Hepatocyte (in vitro differentiated cells): ENCODE measurements around the gene LDLRAD4. TPM values are rescaled to one million over a fixed set of nuclear protein-coding genes. Genes with fewer than 3 reads are reported as not detected.

Experiments used
- DNase-seq: peaks from one replicate; pipeline ENCODE4 v3.0.0-alpha.2; 2016; ENCODE audit warnings: low spot score
- H2AFZ ChIP-seq: fragments of 200-600 bp; sonication (generic); 2 replicates; pipeline ENCODE4 v1.6.0; 2016; ENCODE audit warnings: antibody characterized with exemption, mild to moderate bottlenecking
- H3K27ac ChIP-seq: fragments of 200-600 bp; sonication (generic); 2 replicates; pipeline ENCODE4 v1.5.1; 2016; ENCODE audit warnings: mild to moderate bottlenecking
- H3K27me3 ChIP-seq: fragments of 200-600 bp; sonication (generic); 2 replicates; pipeline ENCODE4 v1.6.1; 2016
- H3K36me3 ChIP-seq: fragments of 200-600 bp; sonication (generic); replicated peaks from 2 replicates; pipeline ENCODE4 v1.5.1; 2016; ENCODE audit warnings: low read depth; ENCODE audit not compliant: insufficient read depth
- H3K4me1 ChIP-seq: fragments of 200-600 bp; sonication (generic); 2 replicates; pipeline ENCODE4 v1.5.1; 2016; ENCODE audit warnings: mild to moderate bottlenecking, moderate library complexity; ENCODE audit not compliant: insufficient read depth
- H3K4me2 ChIP-seq: fragments of 200-600 bp; sonication (generic); 2 replicates; pipeline ENCODE4 v1.6.0; 2016
- H3K4me3 ChIP-seq: fragments of 200-600 bp; sonication (generic); 2 replicates; pipeline ENCODE4 v1.5.1; 2016; ENCODE audit warnings: mild to moderate bottlenecking
- H3K79me2 ChIP-seq: fragments of 200-600 bp; sonication (generic); 2 replicates; pipeline ENCODE4 v1.6.0; 2017; ENCODE audit warnings: mild to moderate bottlenecking
- H3K9me2 ChIP-seq: fragments of 200-600 bp; sonication (generic); replicated peaks from 2 replicates; pipeline ENCODE4 v1.6.0; 2017; ENCODE audit warnings: mild to moderate bottlenecking; ENCODE audit not compliant: insufficient read depth
- H3K9me3 ChIP-seq: fragments of 200-600 bp; sonication (generic); 2 replicates; pipeline ENCODE4 v1.5.1; 2016; ENCODE audit warnings: low read depth, mild to moderate bottlenecking
- H4K20me1 ChIP-seq: fragments of 200-600 bp; sonication (generic); 2 replicates; pipeline ENCODE4 v1.6.0; 2016; ENCODE audit warnings: mild to moderate bottlenecking; ENCODE audit not compliant: insufficient read depth, poor library complexity, severe bottlenecking
- EZH2 ChIP-seq: fragments of 200-600 bp; sonication (generic); IDR thresholded peaks from 2 replicates; pipeline ENCODE4 v1.6.1; 2016; ENCODE audit warnings: antibody characterized with exemption, mild to moderate bottlenecking, borderline replicate concordance
- EZH2phosphoT487 ChIP-seq: fragments of 200-600 bp; sonication (generic); IDR thresholded peaks from one replicate; pipeline ENCODE4 v1.6.1; 2018; ENCODE audit warnings: antibody characterized with exemption, mild to moderate bottlenecking, low read depth, moderate library complexity; ENCODE audit not compliant: unreplicated experiment, severe bottlenecking
- WGBS: methylation state at CpG from one replicate; pipeline ENCODE4 v1.1.6; 2016; ENCODE audit warnings: low lambda C conversion rate; ENCODE audit errors: missing lambda C conversion rate; 5-methylcytosine and 5-hydroxymethylcytosine counted together
- polyA plus RNA-seq: library from polyadenylated mRNA; unstranded; fragments of >200 nt; fragmentation: Nextera tagmentation; extraction: Ambion mirVana; gene quantifications from 2 replicates; pipeline ENCODE4 v1.2.1, GENCODE V29; 2016
- total RNA-seq: library from RNA; depleted of rRNA; stranded (reverse); fragments of >200 nt; gene quantifications from 2 replicates; pipeline ENCODE4 v1.2.3, GENCODE V29; 2014
- TF ChIP-seq, protein P1 (sequence below): fragments of 200-600 bp; sonication (generic); IDR thresholded peaks from 2 replicates; pipeline ENCODE4 v1.5.1; 2016; ENCODE audit warnings: antibody characterized with exemption, mild to moderate bottlenecking; ENCODE audit not compliant: poor library complexity

The LDLRAD4 gene
- total and polyA plus RNA-seq, 2 experiments from 2014 or later, result 15.1 to 29.0 TPM

- Histone ChIP-seq H3K79me2 (no peaks in the 10 kb centered on the region), H2AFZ (no peak overlapping the region), H3K27me3 (no peaks in the 10 kb centered on the region), H3K36me3 (no peaks in the 10 kb centered on the region), H3K4me2 (no peak overlapping the region), H3K9me3 (no peaks in the 10 kb centered on the region), H3K27ac (no peak overlapping the region), H3K4me3 (no peak overlapping the region), H3K4me1 (no peaks in the 10 kb centered on the region), H3K9me2 (no peaks in the 10 kb centered on the region), H4K20me1 (no peaks in the 10 kb centered on the region)
- TF ChIP-seq EZH2 (no peak), EZH2phosphoT487 (no peak)
- TF ChIP-seq, protein P1, sequence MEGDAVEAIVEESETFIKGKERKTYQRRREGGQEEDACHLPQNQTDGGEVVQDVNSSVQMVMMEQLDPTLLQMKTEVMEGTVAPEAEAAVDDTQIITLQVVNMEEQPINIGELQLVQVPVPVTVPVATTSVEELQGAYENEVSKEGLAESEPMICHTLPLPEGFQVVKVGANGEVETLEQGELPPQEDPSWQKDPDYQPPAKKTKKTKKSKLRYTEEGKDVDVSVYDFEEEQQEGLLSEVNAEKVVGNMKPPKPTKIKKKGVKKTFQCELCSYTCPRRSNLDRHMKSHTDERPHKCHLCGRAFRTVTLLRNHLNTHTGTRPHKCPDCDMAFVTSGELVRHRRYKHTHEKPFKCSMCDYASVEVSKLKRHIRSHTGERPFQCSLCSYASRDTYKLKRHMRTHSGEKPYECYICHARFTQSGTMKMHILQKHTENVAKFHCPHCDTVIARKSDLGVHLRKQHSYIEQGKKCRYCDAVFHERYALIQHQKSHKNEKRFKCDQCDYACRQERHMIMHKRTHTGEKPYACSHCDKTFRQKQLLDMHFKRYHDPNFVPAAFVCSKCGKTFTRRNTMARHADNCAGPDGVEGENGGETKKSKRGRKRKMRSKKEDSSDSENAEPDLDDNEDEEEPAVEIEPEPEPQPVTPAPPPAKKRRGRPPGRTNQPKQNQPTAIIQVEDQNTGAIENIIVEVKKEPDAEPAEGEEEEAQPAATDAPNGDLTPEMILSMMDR, result no peak
- no peak for DNase-seq
- 96% methylated on average over 16 of the region's 23 CpGs for WGBS
Observed at GRCh38 chr18:13621446-13621849, 402.9 kb downstream of the LDLRAD4 start.

DNA sequence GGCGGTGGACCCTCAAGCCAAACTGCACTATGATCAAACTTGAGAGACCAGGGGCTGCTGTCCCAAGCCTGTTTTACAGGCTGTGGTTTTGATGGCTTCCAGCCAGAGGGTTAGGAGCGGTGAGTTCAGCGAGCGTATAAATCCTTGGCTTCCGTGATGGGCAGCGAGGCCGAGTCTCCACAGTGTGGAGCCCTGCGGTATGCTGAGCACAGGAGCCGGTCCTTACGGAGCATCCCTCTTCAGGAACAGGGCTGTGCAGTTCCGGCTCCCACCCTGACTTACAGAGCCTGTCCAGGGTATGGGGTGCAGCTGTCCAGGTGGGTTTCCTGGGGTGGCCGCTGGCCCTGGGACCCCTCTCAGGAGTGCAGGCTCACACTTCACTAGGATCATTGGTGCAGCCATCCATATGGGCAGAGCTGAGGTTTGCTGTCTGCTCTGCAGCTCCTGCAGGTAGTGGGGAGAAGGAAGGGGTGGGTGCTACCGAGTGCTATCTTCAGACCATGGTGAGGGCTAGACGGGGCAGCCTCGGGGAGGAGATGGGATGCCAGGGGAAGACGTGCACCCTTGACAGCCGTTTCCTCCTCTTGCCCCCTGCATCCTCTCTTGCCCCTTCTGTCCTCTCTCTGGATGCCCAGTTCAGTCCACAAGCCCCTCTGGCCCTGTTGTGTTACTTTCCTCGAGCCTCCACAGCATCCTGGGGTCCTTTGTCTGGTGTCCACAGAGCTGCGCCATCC is 403.5 kb downstream of the LDLRAD4 start:
- TF ChIP-seq EZH2phosphoT487, result no peak
- TF ChIP-seq, protein P1, result no peak
- no peak for TF ChIP-seq EZH2
- 89% methylated on average over 17 of the region's 19 CpGs for WGBS

DNA sequence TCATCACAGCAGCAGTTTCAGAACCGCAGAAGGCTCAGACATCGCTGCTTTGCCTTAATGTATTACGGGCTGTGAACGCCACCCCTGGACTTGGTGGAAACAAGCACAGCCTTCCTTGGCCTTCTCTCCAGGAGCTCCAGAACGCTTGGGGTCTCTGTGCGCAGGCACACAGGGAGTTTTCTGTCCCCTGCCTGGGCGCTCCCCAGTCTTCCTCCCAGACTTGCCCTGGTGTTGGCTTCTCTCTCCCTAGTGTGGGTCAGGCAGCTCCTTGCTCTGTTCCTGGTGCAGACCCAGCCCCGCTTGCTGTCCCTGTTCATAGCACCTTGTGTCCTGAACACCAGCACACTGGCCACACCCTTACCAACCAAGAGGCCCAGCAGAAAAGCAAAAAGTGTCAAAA is 404.2 kb downstream of the LDLRAD4 start:
- no peaks in the 10 kb centered on the region for H3K4me1 ChIP-seq
- no peak overlapping the region for H3K4me3 ChIP-seq
- TF ChIP-seq EZH2 (no peak), EZH2phosphoT487 (no peak)
- TF ChIP-seq, protein P1, result no peak
- no peaks in the 10 kb centered on the region for H3K27me3 ChIP-seq
- no peak overlapping the region for H2AFZ ChIP-seq
- no peaks in the 10 kb centered on the region for H3K9me2 ChIP-seq
- no peaks in the 10 kb centered on the region for H3K36me3 ChIP-seq
- DNase-seq, result no peak
- no peaks in the 10 kb centered on the region for H4K20me1 ChIP-seq
- no peaks in the 10 kb centered on the region for H3K9me3 ChIP-seq
- H3K4me2 ChIP-seq, result no peak overlapping the region
- WGBS, result 98% methylated on average over 8 of the region's 8 CpGs
- no peak overlapping the region for H3K27ac ChIP-seq
- H3K79me2 ChIP-seq, result no peaks in the 10 kb centered on the region

More for the DNA sequence above, 403.5 kb downstream of the LDLRAD4 start:
- no peaks in the 10 kb centered on the region for H3K36me3 ChIP-seq
- no peaks in the 10 kb centered on the region for H3K9me2 ChIP-seq
- no peaks in the 10 kb centered on the region for H3K27me3 ChIP-seq
- DNase-seq, result no peak
- H3K4me3 ChIP-seq, result no peak overlapping the region
- H3K79me2 ChIP-seq, result no peaks in the 10 kb centered on the region
- no peak overlapping the region for H2AFZ ChIP-seq
- no peak overlapping the region for H3K4me2 ChIP-seq
- H3K27ac ChIP-seq, result no peak overlapping the region
- no peaks in the 10 kb centered on the region for H3K4me1 ChIP-seq
- H4K20me1 ChIP-seq, result no peaks in the 10 kb centered on the region
- H3K9me3 ChIP-seq, result no peaks in the 10 kb centered on the region
